DMS 273 (cell line): ENCODE measurements around the gene KIAA0232.

ENCODE experiments used
- DNase-seq: peaks from one replicate; lab custom pipeline; 2025; ENCODE audit not compliant: unreplicated experiment; lab: John Stamatoyannopoulos, UW

The KIAA0232 gene

DNA sequence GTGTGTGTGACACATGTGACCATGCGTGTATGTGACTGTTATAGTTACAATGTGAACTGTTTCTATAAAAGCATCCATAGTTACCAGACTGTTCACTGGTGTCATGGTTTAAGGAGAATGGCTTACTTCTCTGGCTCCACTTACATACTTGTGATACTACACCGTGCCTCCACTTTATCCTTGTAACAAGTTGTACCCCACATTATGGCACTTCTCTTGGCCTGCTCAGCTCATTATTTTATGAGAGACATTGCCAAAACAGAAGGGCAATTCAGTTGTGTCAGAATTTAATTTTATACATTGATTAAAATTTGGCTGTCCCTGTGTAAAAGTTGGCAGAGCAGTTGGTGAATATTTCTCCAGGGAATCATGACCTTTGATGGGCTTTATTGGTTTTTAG, 64.7 kb downstream of the KIAA0232 start:
- DNase-seq, result no peak

DNA sequence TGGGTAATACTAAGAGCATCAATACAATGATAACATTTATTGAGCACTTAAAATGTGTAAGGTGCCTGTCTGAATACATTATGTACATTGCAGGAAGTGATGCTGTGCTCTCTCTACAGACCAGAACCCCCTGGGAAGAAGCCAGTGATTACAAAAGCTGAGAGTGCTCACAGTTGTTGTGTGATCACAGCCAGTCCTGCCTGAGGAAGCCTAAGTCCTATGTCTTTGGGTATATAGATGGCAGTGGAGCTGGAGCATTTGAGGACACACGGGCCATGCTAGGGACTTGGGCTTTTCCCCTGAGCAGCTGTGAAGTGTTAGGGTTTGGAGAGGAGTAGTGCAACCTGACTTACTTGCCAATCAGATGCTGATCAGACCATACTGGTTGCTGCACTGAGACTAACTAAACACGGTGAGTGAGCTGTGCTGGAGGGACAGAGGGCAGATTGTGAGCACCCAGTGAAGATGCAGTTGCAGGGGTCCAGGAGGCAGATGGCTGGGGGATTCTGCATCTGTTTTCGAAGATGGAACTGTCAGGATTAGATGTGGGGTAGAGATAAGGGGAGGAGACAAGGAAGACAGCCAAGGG, 66.3 kb downstream of the KIAA0232 start:
- no peak for DNase-seq

DNA sequence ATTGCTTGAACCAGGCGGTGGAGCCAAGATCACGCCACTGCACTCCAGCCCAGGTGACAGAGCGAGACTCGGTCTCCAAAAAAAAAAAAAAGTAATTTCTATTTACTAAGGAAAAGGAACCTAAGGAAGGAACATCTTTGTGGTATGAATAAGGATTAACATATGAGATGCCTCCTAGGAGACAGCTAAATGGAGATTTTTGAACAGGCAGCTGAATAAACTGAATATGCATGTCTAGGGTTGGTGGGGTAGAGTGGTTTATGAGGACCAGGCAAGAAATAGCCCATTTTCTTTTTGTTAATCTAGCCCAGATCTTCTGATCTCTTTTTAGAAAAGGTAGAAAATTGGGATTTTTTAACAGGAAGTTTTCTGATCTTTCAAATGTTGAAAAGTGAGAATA, 67.2 kb downstream of the KIAA0232 start:
- no peak for DNase-seq

DNA sequence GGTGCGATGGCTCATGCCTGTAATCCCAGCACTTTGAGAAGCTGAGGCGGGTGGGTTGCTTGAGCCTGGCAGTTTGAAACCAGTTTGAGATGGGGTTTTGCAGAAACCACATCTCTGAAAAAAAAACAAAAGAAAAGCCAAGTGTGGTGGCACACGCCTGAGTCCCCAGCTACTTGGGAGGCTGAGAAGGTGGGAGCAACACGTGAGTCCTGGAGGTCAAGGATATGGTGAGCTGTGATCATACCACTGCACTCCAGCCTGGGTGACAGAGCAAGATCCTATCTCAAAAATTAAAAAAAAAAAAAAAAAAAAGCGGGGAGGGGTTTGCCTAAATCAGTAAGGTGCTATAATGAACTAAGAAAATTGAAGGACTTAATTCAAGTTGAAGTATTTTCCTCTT, 68.9 kb downstream of the KIAA0232 start:
- DNase-seq, result no peak

DNA sequence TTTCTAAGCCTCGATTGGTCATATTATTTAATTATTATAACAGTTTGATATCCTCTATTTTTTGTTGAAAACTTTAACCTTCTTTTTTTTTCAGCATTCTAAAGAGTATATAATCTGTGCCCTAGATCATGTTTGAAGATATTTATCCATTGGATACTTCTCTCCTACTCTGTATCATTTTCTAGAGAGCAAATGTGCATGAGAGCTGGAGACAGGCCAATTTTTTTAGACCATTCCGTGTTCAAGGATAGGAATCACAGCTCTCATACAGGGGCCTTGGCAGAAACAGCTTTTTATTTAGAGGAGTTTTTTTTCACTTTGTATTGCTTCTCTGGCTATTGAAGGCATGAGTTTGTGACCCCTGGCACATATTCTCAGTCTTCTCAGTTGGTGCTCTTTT, 69.4 kb downstream of the KIAA0232 start:
- no peak for DNase-seq

DNA sequence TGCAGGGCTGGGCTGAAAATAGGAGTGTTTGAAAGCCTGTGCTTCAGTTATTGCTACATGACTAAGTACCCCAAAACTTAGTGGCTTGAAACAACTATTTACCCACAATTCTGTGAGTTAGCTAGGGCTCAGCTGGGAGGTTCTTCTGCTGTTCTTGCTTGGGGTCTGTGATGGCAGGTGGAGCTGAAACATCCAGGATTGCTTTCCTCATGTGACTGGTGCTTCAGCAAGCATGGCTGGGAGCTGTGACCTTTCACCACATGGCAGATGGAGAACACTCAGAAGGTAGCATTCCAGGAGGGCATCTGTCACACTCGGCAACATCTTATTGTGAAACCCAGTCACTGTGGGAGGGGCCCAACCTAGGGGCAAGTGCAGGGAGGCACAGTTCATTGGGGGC, 70.1 kb downstream of the KIAA0232 start:
- peak; percentile 47 for DNase-seq

DNA sequence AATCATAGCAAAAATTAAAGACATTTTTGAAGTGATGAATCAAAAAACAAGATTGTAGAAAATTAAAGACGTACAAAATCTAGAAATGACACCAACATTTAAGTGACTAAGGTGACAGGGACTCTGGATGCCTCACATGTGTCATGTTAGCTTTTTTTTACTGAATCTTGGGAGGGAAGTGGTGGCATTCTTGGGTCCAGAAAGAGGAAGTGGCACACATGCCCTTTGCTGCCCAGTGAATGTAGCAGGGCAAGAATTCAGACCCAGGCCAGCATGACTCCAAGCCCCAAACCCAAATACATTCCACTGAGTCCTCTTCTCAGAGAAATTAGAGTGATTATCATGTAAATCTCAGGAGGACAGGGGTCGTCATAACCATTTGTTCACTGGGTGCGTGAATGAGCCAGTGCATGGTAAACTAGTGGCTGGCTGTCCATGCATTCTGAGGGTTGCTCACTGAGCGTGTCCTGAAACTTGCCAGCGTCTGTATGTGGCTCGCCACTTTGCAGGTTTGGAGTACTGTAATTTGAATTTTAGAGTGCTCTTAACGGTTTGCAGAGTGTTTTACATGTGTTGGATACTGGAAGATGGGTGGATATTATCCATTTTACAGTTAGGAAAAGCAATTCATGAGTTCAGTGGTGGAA, 71.7 kb downstream of the KIAA0232 start:
- DNase-seq, result no peak

DNA sequence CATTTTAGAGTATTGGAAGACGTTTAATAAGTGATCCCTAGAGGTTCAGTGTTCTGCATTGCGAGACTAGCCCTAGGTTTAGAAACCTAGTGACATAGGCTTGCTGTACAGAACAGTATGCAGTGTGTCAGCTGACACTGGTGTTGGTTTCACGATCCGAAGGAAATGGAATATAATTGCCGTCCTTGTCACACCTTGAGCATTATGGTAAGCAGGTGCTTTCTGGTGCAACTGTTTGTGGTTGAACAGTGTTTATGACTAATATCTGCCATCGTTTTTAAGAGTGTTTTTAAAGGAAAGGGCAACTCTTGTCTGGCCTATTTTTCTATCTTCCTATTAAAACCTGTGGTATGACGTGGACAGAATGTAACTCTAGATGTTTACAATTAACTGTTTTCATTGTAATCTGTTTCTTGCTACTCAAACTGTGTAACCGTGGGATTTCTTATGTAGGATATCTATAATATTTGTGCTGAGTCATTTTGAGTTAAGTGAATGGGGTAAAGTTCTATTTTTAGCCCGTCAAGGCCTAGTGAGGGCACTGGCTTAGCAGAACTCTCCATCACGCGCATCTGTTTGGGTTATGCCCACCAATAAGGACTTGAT, 73.3 kb downstream of the KIAA0232 start:
- peak; percentile 28 for DNase-seq

DNA sequence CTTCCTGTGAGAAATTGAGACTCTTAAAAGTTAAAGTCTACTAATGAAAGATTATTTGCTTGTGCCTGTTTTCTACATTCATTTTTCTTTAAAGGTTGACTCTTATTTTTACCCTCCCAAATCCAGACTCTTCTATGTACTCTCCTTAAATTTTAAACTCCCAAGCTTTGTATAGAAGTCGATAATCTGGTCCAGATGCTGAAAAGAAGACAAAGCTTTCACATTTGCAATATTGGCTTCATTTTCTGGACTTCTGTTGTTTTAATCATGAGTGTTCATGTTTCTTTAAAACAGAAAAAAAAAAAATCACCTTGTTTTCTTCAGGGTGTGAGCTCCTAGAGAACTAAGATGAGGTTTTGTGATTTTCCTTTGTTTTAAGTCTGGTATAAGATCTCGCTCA, 73.9 kb downstream of the KIAA0232 start:
- DNase-seq, result no peak

DNA sequence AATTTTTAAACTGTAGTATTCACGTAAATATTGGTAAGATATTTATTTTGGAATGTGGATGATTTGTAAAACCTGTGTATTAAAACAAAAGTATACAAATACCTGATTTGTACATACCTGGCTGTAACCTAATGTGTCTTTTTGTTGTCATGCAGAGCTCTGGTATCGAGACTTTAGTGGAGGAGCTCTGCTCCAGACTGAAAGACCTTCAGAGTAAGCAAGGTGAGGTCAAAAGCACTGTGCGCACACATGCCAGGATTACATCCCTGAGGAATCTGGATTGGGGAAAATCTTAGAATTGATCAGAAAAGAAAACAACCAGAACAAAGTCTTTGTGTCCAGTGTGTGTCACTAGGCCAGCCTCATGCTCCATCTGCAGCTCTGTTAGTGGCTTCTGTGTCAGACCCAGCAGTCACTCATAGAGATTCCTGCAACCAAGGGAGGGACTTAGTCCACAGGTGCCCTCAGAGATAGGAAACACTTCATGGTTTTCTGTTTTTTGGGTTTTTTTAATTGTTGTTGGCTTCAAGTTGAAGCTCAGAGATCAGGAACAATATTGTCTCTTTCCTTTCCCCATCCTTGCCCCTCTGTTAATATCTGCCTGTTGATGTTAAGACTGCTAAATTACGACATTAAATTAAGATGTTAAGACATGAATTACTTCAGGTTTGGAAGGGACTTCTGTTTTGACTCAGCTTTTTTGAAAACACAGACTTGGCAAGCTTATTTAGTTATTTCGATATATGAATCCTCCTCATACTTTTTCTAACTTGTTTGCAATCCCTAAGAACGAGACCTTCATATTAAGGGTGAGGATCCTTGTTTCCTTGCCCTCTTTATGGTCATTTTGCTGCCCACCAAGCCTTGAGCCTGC, 74.7 kb downstream of the KIAA0232 start:
- DNase-seq, result no peak

DNA sequence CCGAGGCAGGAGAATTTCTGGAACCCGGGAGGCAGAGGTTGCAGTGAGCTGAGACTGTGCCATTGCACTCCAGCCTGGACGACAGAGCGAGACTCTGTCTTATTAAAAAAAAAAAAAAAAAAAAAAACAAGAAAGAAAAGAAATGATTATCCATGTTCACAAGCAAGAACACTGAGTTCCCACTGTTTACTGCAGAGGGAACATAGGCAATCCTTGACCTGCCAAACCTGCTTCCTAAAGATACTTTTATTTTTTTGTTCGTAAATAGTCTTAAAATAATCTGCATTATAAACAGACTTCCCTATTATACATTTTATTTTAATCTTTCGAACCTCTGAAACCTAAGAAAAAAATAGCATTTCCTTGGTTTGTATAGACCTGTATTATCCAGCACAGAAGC, 76.5 kb downstream of the KIAA0232 start:
- DNase-seq, result no peak

DNA sequence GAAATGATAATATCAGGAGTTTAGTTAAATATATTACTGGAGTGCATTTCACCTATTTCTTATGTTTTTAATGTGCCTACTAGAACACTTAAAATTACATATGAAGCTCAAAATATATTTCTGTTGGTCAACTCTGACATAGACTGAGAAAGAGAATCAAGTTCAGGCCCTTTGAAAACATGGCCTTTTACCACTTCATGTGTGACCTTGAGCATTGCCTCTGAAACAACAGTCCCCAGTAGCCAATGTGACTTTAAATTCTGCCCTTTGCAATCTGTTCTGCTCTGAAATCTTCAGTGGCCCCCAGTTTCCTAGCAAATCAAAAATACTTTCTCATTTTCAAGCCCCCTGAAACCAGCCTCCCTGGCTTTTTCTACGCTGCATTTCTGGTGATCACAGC, 77.0 kb downstream of the KIAA0232 start:
- no peak for DNase-seq

DNA sequence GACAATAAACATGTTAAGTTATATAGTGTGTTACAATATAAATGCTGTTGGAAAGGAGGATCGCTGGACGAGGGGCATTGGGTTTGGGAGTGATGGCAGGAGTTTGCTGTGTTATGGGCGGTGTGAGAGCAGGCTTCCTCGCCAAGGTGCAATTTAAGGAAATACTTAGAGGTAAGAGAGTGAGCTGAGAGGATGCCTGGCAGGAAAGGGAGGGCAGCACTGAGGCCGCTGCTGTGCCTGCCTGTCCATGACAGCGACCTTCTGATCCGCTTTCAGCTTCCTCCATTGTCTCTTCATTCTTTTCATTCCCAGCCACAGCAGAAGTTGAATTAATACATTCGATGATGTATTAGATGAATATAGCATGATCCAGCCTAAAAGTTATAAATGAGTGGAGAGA, 85.9 kb downstream of the KIAA0232 start:
- DNase-seq, result no peak

DNA sequence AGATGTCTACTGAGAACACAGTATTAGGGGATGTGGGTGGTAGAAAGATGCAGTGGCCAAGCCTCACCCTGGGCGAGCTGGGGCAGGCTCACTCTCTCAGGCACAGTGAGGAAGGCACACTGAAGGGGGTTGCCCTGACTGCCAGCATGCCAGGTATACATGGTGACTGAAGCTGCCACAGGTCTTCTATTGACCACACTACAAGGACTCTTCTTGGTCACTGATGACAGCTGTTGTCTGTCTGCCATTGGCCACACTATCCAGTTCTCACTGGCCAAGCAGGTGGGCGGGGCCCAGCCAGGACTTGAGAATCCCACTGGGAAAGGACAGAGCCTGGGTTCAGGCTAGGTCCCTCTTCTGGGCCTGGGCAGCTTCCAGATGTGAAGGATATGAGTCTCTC, 87.4 kb downstream of the KIAA0232 start:
- DNase-seq, result no peak

DNA sequence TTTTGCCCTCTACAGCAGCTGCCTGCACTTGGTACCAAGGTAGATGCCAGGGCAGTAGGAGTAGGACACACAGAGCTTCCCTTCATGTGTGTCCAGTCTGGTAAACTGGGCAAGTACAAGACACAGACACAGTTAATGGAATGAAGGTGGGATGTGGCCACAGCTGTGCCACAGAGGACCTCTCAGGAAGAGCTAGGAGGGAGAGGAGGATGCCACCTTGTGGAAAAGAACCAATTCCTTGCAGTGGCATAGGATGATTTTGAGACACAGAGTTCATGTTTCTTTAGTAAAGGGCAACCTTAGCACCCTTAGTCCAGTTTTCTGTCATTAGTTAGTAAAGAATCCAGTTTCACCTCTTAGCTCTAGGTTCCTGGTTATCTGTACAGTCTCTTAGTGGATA, 90.8 kb downstream of the KIAA0232 start:
- DNase-seq, result peak; percentile 29

DNA sequence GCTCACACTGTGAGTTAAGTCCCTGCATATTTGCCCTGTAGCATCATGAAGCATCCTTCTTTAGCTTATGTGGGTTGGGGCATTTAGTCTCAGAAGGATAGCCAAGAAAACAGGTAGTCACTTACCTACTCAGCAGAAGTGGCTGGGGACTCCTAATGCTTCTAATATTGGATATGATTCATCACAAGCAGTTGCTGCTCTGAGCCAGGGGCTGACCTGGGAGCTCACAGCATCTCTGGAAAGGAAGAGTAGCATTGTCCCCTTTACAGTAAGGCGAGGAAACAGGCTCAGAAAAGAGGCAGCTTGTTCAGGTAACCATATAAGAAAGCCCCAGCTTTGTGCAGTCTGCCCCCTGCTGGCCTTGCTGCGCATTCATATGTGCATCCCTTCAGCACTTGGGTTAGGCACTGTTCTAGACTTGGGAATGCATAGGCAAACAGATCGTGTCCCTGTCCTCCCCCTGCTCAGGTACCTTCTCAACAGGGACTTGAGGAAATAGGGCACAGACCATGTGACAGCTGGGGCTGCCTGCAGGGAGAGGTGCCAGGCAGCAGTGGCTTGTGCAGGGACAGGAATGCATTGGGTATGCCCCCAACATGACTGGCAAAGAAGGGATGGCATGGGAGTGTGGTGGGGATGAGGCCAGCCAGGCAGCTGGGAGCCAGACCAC, 91.4 kb downstream of the KIAA0232 start:
- peak; percentile 69 for DNase-seq

DNA sequence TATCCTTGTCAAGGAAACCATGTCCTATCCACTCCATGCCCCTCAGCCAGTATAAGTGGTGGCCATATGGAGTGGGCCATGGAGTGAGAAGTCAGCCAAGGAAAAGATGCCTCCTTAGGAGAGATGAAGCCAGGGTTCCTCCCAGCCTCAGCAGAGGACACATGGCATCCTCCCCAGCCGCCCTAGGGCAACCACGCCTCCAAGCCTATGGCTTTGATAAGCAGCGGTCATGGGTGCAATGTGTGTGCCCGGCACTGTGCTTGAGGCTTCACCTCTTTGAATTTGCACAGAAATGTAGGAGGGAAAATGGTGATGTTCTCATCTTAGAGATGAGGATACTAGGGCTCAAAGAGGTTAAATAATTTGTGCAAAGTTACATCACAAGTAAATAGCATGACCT, 92.5 kb downstream of the KIAA0232 start:
- DNase-seq, result no peak

DNA sequence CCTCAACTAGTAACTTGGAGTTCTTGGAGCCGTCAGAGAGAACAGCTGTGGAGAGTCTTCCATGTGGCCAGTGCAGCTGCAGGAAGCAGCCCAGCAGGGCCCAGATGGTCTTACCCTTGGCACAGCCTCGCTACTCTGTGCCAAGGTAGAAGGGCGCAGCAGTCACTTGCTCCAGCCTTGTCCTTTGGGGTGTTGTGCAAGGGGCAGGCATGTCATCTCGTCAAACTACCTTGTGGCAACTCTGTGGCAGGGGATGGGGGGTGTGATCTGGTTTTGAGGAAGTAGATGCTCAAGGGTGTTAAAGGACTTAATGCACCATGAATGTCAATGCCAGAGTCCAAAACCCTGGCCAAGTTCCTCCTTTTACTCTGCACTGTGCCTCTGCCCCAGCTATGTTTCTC, 92.9 kb downstream of the KIAA0232 start:
- DNase-seq, result peak; percentile 53

DNA sequence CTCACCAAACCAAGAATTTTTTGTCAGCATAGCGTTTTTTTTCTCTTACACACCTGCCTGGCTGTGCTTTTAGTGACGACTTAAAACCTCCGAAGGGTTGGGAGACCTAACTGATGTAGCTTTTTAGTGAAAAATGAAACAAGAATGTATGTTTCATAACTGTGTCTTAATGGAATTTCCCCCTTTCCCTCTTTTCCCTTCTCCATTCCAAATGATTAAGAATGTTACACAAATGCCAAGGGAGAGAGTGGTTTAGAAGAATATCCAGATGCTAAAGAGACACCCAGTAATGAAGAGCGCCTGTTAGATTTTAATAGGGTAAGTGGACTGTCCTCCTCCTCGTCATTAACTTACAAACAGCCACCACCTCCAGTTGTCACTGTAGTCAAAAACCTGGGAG, 93.9 kb downstream of the KIAA0232 start:
- DNase-seq, result no peak

DNA sequence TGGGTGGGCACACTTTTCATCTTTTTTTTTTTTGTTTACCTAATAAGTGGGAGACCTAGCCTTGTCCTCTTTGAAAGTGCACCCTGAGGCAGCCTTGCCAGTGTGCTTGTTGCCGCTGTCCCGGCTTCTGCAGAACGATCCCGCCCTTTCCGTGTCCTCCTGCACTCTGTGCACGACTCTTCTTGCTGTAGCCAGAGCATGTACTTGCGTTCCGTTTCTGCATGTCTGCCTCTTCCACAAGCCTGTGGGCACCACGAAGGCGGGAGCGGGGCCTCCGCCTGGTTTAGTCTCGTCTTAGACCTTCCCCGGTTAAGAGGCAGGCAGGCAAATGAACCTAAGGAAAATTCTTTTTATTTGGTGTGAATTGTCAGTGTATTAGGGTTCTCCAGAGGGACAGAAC, 94.5 kb downstream of the KIAA0232 start:
- no peak for DNase-seq

DNA sequence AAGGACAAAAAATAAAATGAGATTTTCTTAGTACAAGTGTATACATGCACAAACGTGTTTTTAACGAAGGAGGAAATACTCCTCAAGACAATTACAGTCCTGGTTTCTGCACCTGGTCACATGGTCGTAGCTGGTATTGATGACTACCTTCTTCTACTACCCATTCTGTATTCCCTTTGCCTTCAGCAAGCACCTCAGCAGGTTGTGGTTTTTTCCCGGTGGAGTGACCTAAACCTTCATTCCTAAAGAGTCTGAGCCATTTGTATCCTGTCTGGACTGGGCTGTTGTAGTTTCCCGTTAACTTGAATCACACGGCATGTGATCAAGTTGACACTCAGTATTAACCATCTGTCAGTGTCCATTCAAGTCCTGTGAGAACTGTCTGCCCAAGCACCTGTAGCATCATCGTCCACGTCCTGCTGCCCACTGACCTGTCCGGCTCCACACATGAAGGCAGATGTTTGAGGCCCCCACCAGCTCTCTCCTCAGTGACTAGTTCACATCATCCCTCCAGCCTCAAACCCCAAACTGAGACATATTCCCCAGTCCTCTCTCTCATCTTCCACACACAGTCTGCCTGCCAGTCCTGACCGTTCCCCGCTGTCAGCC, 96.0 kb downstream of the KIAA0232 start:
- DNase-seq, result no peak
